Measurements from ENCODE around the gene TMEM132C. TPM values are rescaled to one million over a fixed set of nuclear protein-coding genes. Genes with fewer than 3 reads are reported as not detected.

Gene TMEM132C
- total RNA-seq, 3 donors from 2014 or later (not counting 1 experiment from before 2014, with no cell fraction given): 0.08 to 0.41 TPM; not detected in 1

DNA sequence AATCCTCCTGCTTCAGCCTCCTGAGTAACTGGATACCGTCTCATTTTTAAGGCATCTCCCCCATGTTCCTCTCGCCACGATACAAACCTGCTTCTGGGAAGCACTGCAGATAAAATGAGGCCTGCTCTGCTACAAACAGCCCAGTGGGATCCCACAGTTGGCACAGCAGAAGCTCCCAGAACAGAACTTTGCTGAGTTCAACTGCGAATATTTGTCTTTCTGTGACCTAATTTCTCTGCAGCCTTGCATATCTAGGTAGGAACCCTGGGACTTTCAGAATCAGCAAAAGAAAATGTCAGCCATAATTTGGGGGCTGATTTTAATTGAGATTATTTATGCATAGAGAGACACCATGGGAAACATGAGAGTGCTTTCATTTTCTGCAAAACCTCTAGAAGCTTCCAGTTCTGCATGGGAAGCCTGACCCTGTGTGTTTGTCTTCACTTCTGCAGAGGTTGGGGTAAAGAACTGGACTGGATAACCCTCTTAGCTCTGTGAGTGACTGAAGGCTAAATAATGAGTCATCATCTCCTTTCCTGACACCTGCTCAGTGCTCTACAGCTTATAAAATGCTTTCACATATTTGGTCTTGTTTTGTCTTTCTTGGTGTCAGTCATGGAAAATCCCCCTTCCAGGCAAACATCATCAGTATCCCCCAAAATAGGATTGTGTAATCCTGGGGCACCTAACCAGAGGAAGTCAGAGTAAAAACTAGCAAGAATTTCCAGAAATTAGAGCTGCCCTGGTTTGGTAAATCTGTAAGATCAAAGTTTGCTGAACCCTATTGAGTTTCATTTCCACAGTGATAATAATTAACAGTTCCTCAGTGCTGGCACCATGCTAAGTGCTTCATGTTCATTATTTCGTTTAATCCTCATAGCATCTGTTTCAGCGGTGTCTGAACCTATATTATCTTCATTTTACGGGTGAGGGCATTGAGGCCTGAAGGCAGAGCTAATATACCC, 371.0 kb downstream of the TMEM132C start:
- Mint-ChIP-seq H3K4me3 (no peak overlapping the region), H3K27ac (no peak overlapping the region), H3K36me3 (no peaks in the 10 kb centered on the region), H3K4me1 (no peaks in the 10 kb centered on the region), H3K9me3 (no peaks in the 10 kb centered on the region), H3K27me3 (ENCODE audit: low read depth in 2 of 2) (peaks cover 0 to 5% of the 10 kb centered on the region in 2 donors)
- ATAC-seq (peak in 2 of 3 donors; percentile 54 to 91), DNase-seq (no peak)
- no peaks in the 10 kb centered on the region for H3K27me3 ChIP-seq (ENCODE audit: control insufficient read depth, insufficient read depth, low read length)
- no peaks in the 10 kb centered on the region for H3K36me3 ChIP-seq (ENCODE audit: control insufficient read depth, insufficient read depth, low read length)
- 90% methylated on average over 7 of the region's 7 CpGs for WGBS (ENCODE audit: insufficient coverage)
- no peak overlapping the region for H3K27ac ChIP-seq (ENCODE audit: low read length)
- intact Hi-C loops (cut with micrococcal nuclease): no loop called here
- H3K4me3 ChIP-seq (ENCODE audit: low read length): no peak overlapping the region
- H3K4me1 ChIP-seq (ENCODE audit: control insufficient read depth, insufficient read depth, low read length): no peaks in the 10 kb centered on the region
- peaks cover 3% of the 10 kb centered on the region for H3K9me3 ChIP-seq (ENCODE audit: control insufficient read depth, insufficient read depth, low read length)
- no peak for TF ChIP-seq CTCF (IDR thresholded peaks at IDR 0.05)

DNA sequence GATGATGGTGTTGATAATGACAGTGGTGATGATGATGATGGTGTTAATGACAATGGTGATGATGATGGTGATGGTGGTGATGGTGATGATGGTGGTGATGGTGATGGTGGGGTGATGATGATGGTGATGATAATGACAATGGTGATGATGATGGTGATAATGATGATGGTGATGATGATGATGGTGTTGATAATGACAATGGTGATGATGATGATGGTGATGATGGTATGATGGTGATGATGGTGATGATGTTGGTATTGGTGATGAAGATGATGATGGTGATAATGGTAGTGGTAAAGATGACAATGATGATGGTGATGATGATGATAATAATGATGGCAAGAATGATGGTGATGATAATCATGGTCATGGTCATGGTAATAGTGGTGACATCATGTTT, 372.1 kb downstream of the TMEM132C start:
- no peaks in the 10 kb centered on the region for H3K36me3 Mint-ChIP-seq
- no peaks in the 10 kb centered on the region for H3K4me1 ChIP-seq (ENCODE audit: control insufficient read depth, insufficient read depth, low read length)
- no peak for TF ChIP-seq CTCF (IDR thresholded peaks at IDR 0.05)
- H3K9me3 Mint-ChIP-seq: no peaks in the 10 kb centered on the region
- no peak overlapping the region for H3K4me3 Mint-ChIP-seq
- H3K27ac ChIP-seq (ENCODE audit: low read length): no peak overlapping the region
- peaks cover 0 to 4% of the 10 kb centered on the region in 2 donors for H3K27me3 Mint-ChIP-seq (ENCODE audit: low read depth in 2 of 2)
- DNase-seq (no peak), ATAC-seq (no peak)
- no peaks in the 10 kb centered on the region for H3K27me3 ChIP-seq (ENCODE audit: control insufficient read depth, insufficient read depth, low read length)
- no peaks in the 10 kb centered on the region for H3K4me1 Mint-ChIP-seq
- H3K9me3 ChIP-seq (ENCODE audit: control insufficient read depth, insufficient read depth, low read length): no peaks in the 10 kb centered on the region
- H3K36me3 ChIP-seq (ENCODE audit: control insufficient read depth, insufficient read depth, low read length): no peaks in the 10 kb centered on the region
- no peak overlapping the region for H3K27ac Mint-ChIP-seq
- intact Hi-C loops (cut with micrococcal nuclease): no loop called here
- no peak overlapping the region for H3K4me3 ChIP-seq (ENCODE audit: low read length)

GRCh38 chr12:128643155-128643554, 376.2 kb downstream of the TMEM132C start:
- Mint-ChIP-seq H3K27ac (no peak overlapping the region), H3K4me1 (peaks cover 27 to 35% of the 10 kb centered on the region in 2 donors), H3K27me3 (ENCODE audit: low read depth in 2 of 2) (no peaks in the 10 kb centered on the region), H3K4me3 (no peak overlapping the region), H3K36me3 (peaks cover 7% of the 10 kb centered on the region), H3K9me3 (peaks cover 7 to 12% of the 10 kb centered on the region in 2 donors)
- Histone ChIP-seq H3K4me1 (ENCODE audit: control insufficient read depth, insufficient read depth, low read length) (peaks cover 6% of the 10 kb centered on the region), H3K27ac (ENCODE audit: low read length) (no peak overlapping the region), H3K9me3 (ENCODE audit: control insufficient read depth, insufficient read depth, low read length) (no peaks in the 10 kb centered on the region), H3K36me3 (ENCODE audit: control insufficient read depth, insufficient read depth, low read length) (no peaks in the 10 kb centered on the region), H3K27me3 (ENCODE audit: control insufficient read depth, insufficient read depth, low read length) (no peaks in the 10 kb centered on the region), H3K4me3 (ENCODE audit: low read length) (no peak overlapping the region)
- ATAC-seq (no peak), DNase-seq (no peak)
- intact Hi-C loops (cut with micrococcal nuclease): loop anchor here (10.0 kb wide), 1 partner anchor 152 kb away; no protein-coding TSS in a partner anchor
- 73% methylated on average over 12 of the region's 12 CpGs for WGBS (ENCODE audit: insufficient coverage)
- no peak for TF ChIP-seq CTCF (IDR thresholded peaks at IDR 0.05)

All from natural killer cell (primary cell).